ENCODE data around the gene C19orf44. TPM values are rescaled to one million over a fixed set of nuclear protein-coding genes. Genes with fewer than 3 reads are reported as not detected.

C19orf44 gene
- total RNA-seq, 1 donor from 2014 or later: 4.6 TPM

GRCh38 chr19:16559780-16560276 lies 63.6 kb downstream of the C19orf44 start:
- no peak for DNase-seq (ENCODE audit: low read depth)
- no peak for TF ChIP-seq CTCF (conservative IDR thresholded peaks at IDR 0.05; ENCODE audit: low read depth, low read length)
- no peak overlapping the region for H3K4me3 ChIP-seq (ENCODE audit: low read depth, low read length)

- no peak for TF ChIP-seq CTCF (conservative IDR thresholded peaks at IDR 0.05; ENCODE audit: low read depth, low read length)
- H3K4me3 ChIP-seq (ENCODE audit: low read depth, low read length): no peak overlapping the region
- no peak for DNase-seq (ENCODE audit: low read depth)
Measured at GRCh38 chr19:16561382-16561781, 65.2 kb downstream of the C19orf44 start.

- DNase-seq (ENCODE audit: low read depth): no peak
- no peak for TF ChIP-seq CTCF (conservative IDR thresholded peaks at IDR 0.05; ENCODE audit: low read depth, low read length)
- no peak overlapping the region for H3K4me3 ChIP-seq (ENCODE audit: low read depth, low read length)
Measured at GRCh38 chr19:16562608-16563025, 66.4 kb downstream of the C19orf44 start.

GRCh38 chr19:16564842-16565241 lies 68.6 kb downstream of the C19orf44 start:
- no peak for TF ChIP-seq CTCF (conservative IDR thresholded peaks at IDR 0.05; ENCODE audit: low read depth, low read length)
- H3K4me3 ChIP-seq (ENCODE audit: low read depth, low read length): no peak overlapping the region
- no peak for DNase-seq (ENCODE audit: low read depth)

GRCh38 chr19:16566161-16566560 lies 70.0 kb downstream of the C19orf44 start:
- no peak for DNase-seq (ENCODE audit: low read depth)
- TF ChIP-seq CTCF (conservative IDR thresholded peaks at IDR 0.05; ENCODE audit: low read depth, low read length): no peak
- no peak overlapping the region for H3K4me3 ChIP-seq (ENCODE audit: low read depth, low read length)

- DNase-seq (ENCODE audit: low read depth): no peak
- TF ChIP-seq CTCF (conservative IDR thresholded peaks at IDR 0.05; ENCODE audit: low read depth, low read length): no peak
- H3K4me3 ChIP-seq (ENCODE audit: low read depth, low read length): no peak overlapping the region
Measured at GRCh38 chr19:16566702-16567101, 70.5 kb downstream of the C19orf44 start.

GRCh38 chr19:16569609-16570320 lies 73.6 kb downstream of the C19orf44 start:
- no peak overlapping the region for H3K4me3 ChIP-seq (ENCODE audit: low read depth, low read length)
- no peak for DNase-seq (ENCODE audit: low read depth)

More at GRCh38 chr19:16569609-16570320, 73.6 kb downstream of the C19orf44 start:
- TF ChIP-seq CTCF (conservative IDR thresholded peaks at IDR 0.05; ENCODE audit: low read depth, low read length): no peak
